HG02840 (cell line): Measurements from ENCODE around the gene EMC9.
A peak's percentile ranks its signal among the peaks of the same experiment; 100 is the strongest.

Source experiments
- ATAC-seq: cut with Tn5 transposase; IDR thresholded peaks from one replicate; pipeline ENCODE4 v1.9.1; 2021; ENCODE audit warnings: mild to moderate bottlenecking, moderate library complexity, moderate number of reproducible peaks; ENCODE audit not compliant: unreplicated experiment, low FRiP score

EMC9 gene

DNA sequence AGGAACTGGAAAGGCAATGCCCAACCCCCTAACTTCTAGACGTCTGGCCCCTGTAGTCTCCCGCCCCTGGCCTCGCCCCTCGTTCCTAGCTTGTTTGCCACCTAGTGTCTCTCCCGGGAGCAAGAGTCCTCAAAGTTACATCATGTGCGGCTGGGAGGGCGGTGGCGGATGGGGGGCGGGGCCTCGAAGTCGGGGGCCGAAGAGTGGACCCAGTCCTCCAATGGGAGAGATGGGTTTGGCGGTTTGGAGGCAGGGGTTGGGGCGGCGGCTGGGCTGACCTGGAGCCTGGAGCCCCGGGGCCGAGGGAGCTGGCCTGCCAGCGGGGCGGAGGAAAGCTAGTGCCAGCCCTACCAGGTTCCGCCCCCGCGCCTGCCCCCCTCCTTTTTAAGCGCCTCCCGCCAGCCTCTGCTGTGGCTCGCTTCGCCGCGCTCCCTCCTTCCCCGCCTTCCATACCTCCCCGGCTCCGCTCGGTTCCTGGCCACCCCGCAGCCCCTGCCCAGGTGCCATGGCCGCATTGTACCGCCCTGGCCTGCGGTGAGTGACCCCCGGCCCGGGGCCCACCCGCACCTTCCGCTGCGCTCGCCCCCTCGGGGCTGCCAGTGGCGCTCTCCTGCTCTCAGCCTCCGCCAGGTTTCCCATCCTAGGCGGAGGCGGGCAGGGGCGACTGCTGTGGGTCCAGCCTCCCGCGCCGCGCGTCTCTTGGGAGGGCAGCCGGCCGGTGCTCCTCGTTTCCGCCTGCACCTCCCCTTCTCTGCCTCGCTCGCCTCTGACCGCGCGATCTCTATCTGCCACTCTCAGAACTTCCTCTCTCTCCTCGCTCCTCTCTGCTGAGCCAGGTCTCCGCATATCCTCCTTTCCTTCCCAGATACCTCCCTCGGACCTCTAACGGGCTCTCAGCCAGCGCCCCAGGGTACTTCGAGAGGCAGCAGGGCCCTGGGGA, 47.2 kb downstream of the EMC9 start, which contains the start of gene PCK2:
TSS of gene PCK2 (plus strand) at position 411 of the 940 bp plus-strand sequence. CDS start at position 506, 95 bp downstream.
- ATAC-seq = peak; percentile 34

DNA sequence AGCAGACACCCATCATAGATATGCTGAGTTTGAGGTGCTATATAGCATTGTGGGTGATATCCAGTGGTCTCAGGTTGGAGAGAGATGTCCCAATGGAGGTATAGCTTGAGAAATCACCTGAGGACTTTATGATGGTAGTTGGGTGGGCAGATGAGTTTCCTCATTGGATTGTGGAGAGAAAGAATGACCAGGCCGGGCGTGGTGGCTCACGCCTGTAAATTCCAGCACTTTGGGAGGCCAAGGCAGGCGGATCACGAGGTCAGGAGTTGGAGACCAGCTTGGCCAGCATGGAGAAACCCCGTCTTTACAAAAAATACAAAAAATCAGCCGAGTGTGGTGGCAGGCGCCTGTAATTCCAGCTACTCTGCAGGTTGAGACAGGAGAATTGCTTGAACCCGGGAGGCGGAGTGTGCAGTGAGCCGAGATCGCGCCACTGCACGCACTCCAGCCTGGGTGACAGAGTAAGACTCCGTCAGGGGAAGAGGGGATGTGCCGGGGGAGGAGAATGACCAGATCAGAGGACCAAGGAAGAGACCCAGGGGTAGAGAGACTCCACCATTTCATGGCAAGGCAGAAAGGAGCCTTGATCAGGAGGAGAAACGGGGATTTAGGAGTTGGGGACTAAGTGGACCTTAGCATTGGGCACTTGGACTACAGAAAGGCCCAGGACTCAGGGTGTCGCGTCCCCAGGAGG, 48.0 kb downstream of the EMC9 start:
- no peak for ATAC-seq

DNA sequence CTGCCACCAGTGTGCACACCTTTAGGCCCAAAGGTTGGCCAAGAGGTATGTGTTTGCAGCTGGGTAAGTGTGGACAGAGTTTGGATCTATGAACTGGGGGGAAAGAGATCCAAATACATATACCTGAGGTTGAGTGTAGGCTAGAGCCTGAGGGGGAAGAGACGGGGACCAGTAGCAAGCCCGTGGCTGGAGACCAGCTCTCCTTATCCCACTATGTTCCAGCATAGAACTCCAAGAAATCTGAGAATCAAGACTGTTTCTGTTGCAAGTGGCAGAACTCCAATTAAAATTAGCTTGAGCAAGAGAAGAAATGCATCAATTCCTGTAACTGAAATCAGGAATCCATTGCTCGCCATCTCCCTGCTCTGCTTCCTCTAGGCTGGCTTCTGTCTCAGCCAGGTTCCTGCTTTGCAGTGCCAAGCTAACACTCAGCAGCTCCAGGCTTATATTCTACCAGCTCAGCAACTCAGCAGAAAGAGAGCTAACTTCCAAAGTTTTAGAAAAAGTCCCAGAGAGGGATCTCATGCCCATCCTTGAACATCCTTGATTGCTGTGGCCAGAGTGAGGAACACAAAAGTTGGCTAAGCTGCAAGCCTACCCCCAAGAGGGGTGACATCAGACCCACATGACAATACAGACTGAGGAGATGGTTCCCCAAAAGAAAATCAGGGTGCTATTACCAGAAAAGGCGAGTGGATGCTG, 48.7 kb downstream of the EMC9 start:
- ATAC-seq = no peak

DNA sequence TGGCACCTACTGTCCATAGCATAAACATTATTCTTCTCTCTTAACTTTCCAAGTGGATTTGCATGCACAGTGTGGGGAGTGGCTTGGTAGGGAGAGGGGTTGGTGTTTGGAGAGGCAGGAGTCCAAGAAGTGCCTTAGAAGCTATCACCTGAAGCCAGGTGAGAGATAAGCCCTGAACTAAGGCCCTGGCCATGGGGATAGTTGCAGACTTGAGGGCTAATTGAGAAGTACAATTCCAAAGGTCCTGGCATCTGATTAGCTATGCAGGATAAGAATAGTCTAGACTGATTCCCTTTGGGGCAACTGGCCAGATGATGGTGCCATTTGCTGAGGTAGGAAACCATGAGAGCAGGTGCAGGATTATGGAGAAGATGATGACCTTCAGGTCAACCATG, 49.3 kb downstream of the EMC9 start:
- no peak for ATAC-seq

DNA sequence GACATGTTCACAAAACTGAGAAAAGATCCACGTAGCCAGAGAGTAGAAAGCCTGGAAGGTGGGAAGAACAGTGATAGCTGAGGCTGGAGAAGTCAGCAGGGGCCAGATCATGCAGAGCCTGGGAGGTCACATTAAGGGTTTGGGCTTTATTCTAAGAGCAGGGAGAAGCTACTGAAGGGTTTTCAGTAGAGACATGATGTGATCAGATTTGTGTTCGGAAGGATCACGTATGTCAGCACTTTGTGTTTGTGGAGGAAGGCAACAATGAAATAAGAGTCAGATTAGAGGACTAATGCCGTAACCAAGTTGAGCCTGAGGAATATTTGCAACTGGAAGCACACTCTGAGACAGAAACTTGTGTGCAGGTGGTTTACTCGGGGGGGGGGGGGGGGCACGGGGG, 51.5 kb downstream of the EMC9 start:
- no peak for ATAC-seq
